ENCODE data around the gene SYT17.

Gene SYT17

GRCh38 chr16:19128454-19129200, 39.4 kb upstream of the SYT17 start:
- Histone ChIP-seq H3K36me3 (0 out of 22 replicates have a peak, but pooled peaks cover 0 to 6% (median 0%) of the 10 kb centered on the region in 11 experiments), H3K27ac (peak overlapping the region in 10 of 11 experiments; percentile 10 to 88 (median 72); a peak in 17 of 22 replicates), H3K9me3 (replicated peaks in 1 of 11) (peaks cover 13 to 33% (median 28%) of the 10 kb centered on the region in 11 experiments), H3K9ac (peak overlapping the region in 7 of 11 experiments; percentile 5 to 52 (median 35); a peak in 8 of 22 replicates), H3K27me3 (no peaks in the 10 kb centered on the region), H3K4me2 (peak overlapping the region; percentile 68 to 91 (median 87)), H4K20me1 (no peaks in the 10 kb centered on the region), H3K4me3 (peak overlapping the region in 1 of 10 experiments; percentile 29; a peak in 1 of 20 replicates), H3K4me1 (peaks cover 58 to 72% (median 69%) of the 10 kb centered on the region in 10 experiments)
- no peak for TF ChIP-seq Cebpa-rat (IDR thresholded peaks at IDR 0.05)

GRCh38 chr16:19130385-19130784, 37.7 kb upstream of the SYT17 start:
- H3K9me3 ChIP-seq (replicated peaks in 1 of 11) = peaks cover 12 to 18% (median 14%) of the 10 kb centered on the region in 11 experiments; a peak in 21 of 22 replicates
- H3K9ac ChIP-seq = peak overlapping the region in 9 of 11 experiments; percentile 19 to 76 (median 56); a peak in 14 of 22 replicates
- H3K36me3 ChIP-seq = 0 out of 22 replicates have a peak, but pooled peaks cover 0 to 3% (median 0%) of the 10 kb centered on the region in 11 experiments
- H3K4me3 ChIP-seq = peak overlapping the region in 4 of 10 experiments; percentile 3 to 53 (median 40); a peak in 5 of 20 replicates
- peak overlapping the region; percentile 57 to 88 (median 77); a peak in 21 of 22 replicates for H3K27ac ChIP-seq
- H4K20me1 ChIP-seq = no peaks in the 10 kb centered on the region
- no peaks in the 10 kb centered on the region for H3K27me3 ChIP-seq
- no peak for TF ChIP-seq Cebpa-rat (IDR thresholded peaks at IDR 0.05)
- H3K4me1 ChIP-seq = peaks cover 58 to 90% (median 71%) of the 10 kb centered on the region in 10 experiments
- H3K4me2 ChIP-seq = peak overlapping the region; percentile 68 to 91 (median 87)

- Histone ChIP-seq H3K27me3 (no peaks in the 10 kb centered on the region), H3K9ac (peak overlapping the region; percentile 14 to 76 (median 62); a peak in 21 of 22 replicates), H3K4me1 (peaks cover 58 to 98% (median 78%) of the 10 kb centered on the region in 10 experiments)
Measured at GRCh38 chr16:19130852-19131824, 36.9 kb upstream of the SYT17 start.

GRCh38 chr16:19131825-19132218, 36.2 kb upstream of the SYT17 start:
- Histone ChIP-seq H3K27me3 (no peaks in the 10 kb centered on the region), H3K36me3 (no peaks in the 10 kb centered on the region), H3K4me3 (peak overlapping the region in 6 of 10 experiments; percentile 28 to 53 (median 37); a peak in 7 of 20 replicates), H3K4me2 (peak overlapping the region; percentile 68 to 91 (median 87)), H3K4me1 (peaks cover 58 to 99% (median 83%) of the 10 kb centered on the region in 10 experiments), H3K9me3 (replicated peaks in 1 of 11) (peaks cover 0 to 3% (median 0%) of the 10 kb centered on the region in 11 experiments; a peak in 4 of 22 replicates), H3K27ac (peak overlapping the region; percentile 57 to 88 (median 77)), H4K20me1 (no peaks in the 10 kb centered on the region), H3K9ac (peak overlapping the region; percentile 14 to 76 (median 62); a peak in 20 of 22 replicates)
- TF ChIP-seq Cebpa-rat (IDR thresholded peaks at IDR 0.05) = no peak

More at GRCh38 chr16:19130852-19131824, 36.9 kb upstream of the SYT17 start:
- H3K4me3 ChIP-seq = peak overlapping the region in 7 of 10 experiments; percentile 3 to 53 (median 36); a peak in 11 of 20 replicates
- H3K36me3 ChIP-seq = 0 out of 22 replicates have a peak, but pooled peaks cover 0 to 3% (median 0%) of the 10 kb centered on the region in 11 experiments
- no peak for TF ChIP-seq Cebpa-rat (IDR thresholded peaks at IDR 0.05)
- H3K9me3 ChIP-seq (replicated peaks in 1 of 11) = peaks cover 5 to 10% (median 6%) of the 10 kb centered on the region in 11 experiments; a peak in 21 of 22 replicates
- no peaks in the 10 kb centered on the region for H4K20me1 ChIP-seq
- H3K27ac ChIP-seq = peak overlapping the region; percentile 57 to 88 (median 77)
- H3K4me2 ChIP-seq = peak overlapping the region; percentile 68 to 91 (median 87)

- H3K4me2 ChIP-seq = peak overlapping the region; percentile 68 to 91 (median 87)
- peak overlapping the region in 10 of 11 experiments; percentile 62 to 88 (median 79); a peak in 20 of 22 replicates for H3K27ac ChIP-seq
- no peak for TF ChIP-seq Cebpa-rat (IDR thresholded peaks at IDR 0.05)
Measured at GRCh38 chr16:19132255-19132654, 35.8 kb upstream of the SYT17 start.

GRCh38 chr16:19132898-19133297, 35.1 kb upstream of the SYT17 start:
- Histone ChIP-seq H3K4me3 (no peak overlapping the region), H3K4me2 (peak overlapping the region in 10 of 11 experiments; percentile 85 to 91 (median 88); a peak in 18 of 22 replicates), H3K27ac (peak overlapping the region in 10 of 11 experiments; percentile 62 to 88 (median 79); a peak in 19 of 22 replicates), H3K9ac (peak overlapping the region in 2 of 11 experiments; percentile 41 to 71; a peak in 3 of 22 replicates), H3K4me1 (peaks cover 51 to 99% (median 81%) of the 10 kb centered on the region in 10 experiments), H3K27me3 (no peaks in the 10 kb centered on the region), H3K36me3 (no peaks in the 10 kb centered on the region), H4K20me1 (no peaks in the 10 kb centered on the region), H3K9me3 (replicated peaks in 1 of 11) (no peaks in the 10 kb centered on the region; a peak in 1 of 22 replicates)
- TF ChIP-seq Cebpa-rat (IDR thresholded peaks at IDR 0.05) = no peak

More at GRCh38 chr16:19132255-19132654, 35.8 kb upstream of the SYT17 start:
- no peaks in the 10 kb centered on the region for H3K36me3 ChIP-seq
- H3K4me1 ChIP-seq = peaks cover 58 to 99% (median 83%) of the 10 kb centered on the region in 10 experiments
- no peak overlapping the region for H3K4me3 ChIP-seq
- no peaks in the 10 kb centered on the region for H4K20me1 ChIP-seq
- H3K9me3 ChIP-seq (replicated peaks in 1 of 11) = no peaks in the 10 kb centered on the region; a peak in 1 of 22 replicates
- H3K9ac ChIP-seq = peak overlapping the region in 8 of 11 experiments; percentile 56 to 76 (median 68); a peak in 11 of 22 replicates
- no peaks in the 10 kb centered on the region for H3K27me3 ChIP-seq

GRCh38 chr16:19133600-19133999, 34.4 kb upstream of the SYT17 start:
- no peak overlapping the region for H3K4me3 ChIP-seq
- H3K27ac ChIP-seq = peak overlapping the region in 4 of 11 experiments; percentile 62 to 86 (median 80); a peak in 6 of 22 replicates
- H3K9ac ChIP-seq = no peak overlapping the region
- H3K27me3 ChIP-seq = no peaks in the 10 kb centered on the region
- peak overlapping the region in 6 of 11 experiments; percentile 85 to 91 (median 87); a peak in 9 of 22 replicates for H3K4me2 ChIP-seq
- H3K4me1 ChIP-seq = peaks cover 44 to 99% (median 78%) of the 10 kb centered on the region in 10 experiments
- H4K20me1 ChIP-seq = no peaks in the 10 kb centered on the region
- no peaks in the 10 kb centered on the region; a peak in 1 of 22 replicates for H3K9me3 ChIP-seq (replicated peaks in 1 of 11)
- no peaks in the 10 kb centered on the region for H3K36me3 ChIP-seq
- TF ChIP-seq Cebpa-rat (IDR thresholded peaks at IDR 0.05) = no peak
